COR-L47 (cell line): ENCODE data around the gene PRR15L.

Experiments used
- DNase-seq: peaks from one replicate; lab custom pipeline; 2025; lab: John Stamatoyannopoulos, UW

Gene PRR15L

DNA sequence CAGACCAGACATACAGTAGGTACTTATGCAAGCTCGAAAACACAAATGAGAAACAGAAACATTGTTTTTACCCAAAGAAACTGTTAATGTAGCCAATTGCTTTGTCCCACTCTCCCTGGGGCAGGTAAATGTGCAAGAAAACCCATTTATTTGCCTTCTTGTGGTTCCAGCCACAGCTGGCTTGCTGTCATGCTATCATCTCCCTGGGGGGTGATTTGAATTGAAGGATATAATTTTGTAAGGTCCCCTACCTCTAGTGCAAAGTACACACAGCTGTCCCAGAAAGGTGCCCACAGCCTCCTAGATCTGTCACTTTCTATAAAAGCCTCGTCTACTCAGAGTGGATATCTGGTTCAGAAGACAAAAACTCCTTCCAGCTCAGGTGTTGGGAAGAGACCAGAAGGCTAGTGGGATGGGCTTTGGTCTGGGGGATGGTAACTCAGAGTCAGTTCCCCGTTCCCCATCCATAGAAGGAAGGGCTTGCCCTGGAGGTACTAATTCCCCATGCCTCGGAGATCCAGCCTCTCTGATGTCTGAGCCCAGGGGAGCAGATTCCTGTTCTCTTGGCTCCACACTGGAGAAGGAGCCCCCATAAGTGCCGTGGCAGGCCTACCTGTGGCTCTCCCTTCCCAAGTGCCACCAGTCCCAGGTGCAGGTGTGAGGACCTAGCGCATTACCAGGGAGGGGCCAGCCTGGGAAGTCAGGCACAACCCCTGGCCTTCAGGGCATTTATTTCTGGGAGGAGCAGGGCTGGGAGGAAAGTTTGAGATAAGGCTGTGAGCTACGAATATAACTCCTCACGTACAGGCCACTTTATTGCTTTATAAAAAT, 2.4 kb upstream of the PRR15L start:
- DNase-seq, result peak; percentile 92

DNA sequence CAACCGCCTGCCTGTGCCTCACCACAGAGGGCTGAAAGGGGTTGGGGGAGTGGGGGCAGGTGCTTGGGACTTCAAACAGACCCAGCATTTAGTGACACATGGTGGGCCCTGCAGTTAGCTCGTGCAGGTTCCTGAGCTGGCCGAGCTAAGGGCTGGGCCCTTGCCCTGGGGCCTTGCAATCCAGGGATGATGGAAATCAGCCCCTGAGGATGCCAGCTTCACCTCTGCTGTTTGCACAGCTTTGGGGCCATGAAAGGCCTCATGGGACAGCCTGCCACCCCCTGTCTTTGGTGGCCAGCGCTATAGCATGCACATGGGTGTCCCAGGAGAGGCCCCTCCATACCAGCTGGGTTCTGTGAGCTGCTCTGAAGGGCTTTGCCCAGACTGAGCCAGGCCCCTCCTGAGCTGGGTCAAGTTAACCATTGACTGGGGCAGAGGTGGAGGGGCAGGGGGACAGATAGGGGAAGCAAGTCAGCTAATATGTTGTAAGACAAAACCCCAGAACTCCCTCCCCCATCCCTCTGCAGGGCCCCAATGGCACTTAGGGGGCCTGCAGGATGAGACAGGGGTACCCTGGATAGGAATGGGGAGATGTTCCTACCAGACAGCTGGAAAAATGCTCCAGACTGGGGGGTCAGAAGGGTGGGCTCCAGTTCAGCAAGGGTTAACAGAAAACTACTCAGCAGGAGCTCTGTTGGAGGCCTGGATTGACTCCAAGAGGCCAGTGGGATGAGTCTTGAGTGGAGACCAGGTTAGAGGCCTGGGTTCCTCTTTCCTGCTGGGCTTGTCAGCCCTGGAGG, 692 bp downstream of the PRR15L start:
- peak; percentile 74 for DNase-seq

DNA sequence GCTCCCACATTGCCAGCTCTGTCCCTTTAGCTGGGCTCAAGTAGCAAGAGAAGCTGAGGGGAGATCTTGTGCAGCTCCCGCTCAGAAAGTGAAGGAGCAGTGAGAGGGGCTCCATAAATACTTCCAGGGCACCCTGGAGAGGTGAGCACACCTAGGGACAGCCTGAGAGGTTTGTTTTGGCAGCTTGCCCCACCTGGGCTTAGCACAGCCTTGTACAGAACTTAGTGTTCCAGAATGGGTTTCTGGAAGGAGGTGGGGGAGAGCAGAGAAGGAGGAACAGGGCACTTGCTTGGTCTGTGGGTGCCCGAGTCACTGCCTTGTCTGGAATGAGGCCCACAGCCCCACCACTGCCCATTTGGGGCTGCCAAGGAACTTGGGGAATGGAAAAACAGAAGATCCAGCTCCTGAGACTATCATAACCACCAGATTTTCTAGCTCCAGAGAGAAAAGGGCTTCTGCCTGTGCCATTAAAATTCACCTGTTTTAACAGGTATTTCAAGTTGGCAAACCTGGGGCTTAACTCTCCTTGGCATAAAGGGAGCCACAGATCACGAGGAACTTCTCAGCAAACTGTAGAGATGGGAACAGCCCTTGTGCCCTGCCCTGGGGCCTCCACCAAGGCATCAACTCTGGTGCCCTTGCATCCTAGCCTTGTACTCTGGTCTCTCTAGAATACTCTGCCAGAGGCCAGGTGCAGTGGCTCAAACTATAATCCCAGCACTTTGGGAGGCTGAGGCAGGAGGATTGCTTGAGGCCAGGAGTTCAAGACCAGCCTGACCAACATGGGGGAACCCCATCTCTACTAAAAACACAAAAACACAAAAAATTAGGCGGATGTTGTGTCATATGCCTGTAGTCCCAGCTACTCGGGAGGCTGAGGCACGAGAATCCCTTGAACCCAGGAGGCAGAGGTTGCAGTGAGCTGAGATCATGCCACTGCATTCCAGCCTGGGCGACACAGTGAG, 1.9 kb downstream of the PRR15L start:
- DNase-seq, result peak; percentile 64

DNA sequence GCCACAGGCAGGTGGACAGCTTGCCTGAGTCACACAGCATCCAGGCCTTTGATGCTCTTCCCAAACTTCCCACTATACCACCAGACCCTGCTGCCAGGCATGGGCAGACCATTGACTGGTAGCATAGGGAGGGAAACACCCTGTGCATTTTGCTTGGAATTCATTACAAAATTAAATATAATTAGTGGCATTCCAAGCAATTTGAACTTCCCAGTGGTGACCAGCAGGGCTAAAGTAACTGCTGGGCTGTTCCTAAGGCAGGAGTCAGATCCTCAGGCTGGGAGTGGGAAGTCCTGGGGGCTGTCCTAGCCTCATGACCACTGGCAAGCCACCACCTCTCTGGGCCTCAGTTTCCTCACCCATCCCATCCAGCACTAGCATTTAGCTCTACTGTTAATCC, 3.8 kb downstream of the PRR15L start:
- DNase-seq, result no peak

DNA sequence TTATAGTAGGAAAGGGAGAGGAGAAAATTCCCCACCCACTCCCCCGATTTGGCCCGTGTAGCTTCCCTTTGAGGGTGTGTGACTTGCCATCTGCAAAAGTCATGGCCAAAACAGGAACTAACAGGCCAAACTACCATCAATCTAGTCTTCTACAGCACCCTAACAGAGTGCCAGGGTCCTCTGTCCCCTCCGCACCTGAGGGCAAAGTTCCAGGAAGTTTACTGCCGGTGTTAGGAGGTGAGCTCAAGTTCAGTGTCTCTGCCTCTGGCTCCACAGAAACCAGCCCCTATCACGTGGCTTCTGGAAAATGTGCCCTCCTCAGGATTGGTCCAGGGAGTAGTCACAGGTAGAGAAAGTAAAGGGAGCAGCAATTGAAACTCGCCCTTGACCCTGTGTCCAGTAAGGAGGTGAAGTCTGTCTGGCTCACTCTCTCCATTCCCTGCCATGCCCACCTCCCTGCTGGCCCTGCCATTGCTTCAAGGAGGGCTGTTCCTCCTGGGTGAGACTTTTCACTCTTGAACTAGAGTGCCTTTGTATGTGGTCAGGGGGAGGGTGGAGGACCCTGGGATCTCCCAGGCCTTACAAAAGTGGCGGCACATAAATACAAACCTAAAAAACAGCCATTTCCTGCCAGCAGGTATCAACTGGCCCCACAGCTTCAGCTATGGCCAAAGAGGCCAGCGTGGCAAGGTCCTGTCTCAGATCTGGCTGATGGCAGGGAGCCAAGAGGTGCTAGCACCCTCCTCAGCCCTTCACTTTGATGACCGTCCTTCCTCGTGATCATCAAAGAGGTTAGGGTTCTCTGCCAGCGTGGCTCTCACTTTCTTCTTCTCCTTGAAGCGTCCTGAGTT, 5.3 kb downstream of the PRR15L start:
- no peak for DNase-seq

DNA sequence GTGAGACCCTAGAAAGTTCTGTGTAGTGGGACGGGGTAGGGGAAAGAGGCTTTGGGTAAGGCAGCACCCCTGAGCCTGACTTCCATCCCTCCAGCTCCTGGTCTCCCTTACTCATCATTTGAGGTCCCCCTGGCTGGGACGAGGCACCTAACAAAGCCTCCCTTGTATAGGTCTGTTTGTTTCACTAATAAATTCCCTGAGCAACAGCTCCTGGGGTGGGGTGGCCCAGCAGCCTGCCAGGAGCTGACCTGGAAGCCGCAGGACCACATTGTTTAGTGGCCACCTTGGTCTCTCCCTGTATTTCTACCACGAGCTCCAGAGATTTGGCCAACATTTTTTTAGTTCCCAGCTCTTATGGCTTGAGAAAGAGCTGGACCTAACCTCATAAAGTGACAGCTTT, 7.2 kb downstream of the PRR15L start:
- DNase-seq, result no peak

DNA sequence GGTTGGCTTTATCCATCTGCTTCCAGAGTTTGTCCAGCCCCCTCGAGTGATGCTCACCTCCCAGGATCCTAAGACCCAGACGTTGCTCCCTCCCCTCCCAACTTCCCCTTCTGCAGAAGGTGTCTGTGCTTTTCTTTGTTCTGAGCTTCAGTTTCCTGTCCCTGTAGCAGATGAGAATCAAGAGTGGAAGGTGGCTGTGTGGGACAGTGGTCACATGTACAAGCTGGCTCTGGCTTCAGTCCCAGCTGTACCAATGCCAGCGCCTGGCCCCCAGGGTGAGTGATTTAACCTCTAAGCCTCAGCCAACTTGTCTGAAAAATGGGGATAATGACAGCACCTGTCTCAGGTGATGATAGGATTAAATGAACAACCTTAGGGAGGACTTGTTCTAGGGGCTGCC, 7.7 kb downstream of the PRR15L start:
- DNase-seq, result peak; percentile 5

DNA sequence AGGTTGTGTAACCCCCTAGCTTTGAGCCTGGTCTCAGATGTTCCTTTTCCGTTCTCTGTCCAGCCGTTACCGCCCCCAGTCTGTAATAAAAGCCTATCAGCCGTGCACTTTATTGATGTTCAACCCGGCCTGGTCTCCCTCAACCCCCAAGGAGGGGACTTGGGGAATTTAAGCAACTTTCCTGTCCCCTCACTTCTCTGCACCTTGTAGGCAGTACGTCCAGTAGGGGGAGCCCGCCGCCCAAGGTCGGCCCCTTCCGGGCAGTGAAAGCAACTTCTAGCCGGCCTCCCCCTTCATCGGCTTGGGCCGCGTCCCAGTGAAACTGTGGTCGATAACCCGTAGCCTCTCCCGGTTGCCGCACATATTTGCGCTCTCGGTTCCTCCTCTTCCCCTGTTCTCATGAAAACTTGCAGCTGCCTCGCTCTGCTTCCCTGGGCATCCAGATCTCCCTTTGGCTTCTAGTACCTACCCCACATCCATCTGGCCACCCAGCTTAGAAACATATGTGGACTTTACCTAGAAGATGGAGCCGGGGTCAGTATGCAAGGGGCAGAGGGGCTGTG, 8.4 kb downstream of the PRR15L start:
- DNase-seq, result peak; percentile 82

DNA sequence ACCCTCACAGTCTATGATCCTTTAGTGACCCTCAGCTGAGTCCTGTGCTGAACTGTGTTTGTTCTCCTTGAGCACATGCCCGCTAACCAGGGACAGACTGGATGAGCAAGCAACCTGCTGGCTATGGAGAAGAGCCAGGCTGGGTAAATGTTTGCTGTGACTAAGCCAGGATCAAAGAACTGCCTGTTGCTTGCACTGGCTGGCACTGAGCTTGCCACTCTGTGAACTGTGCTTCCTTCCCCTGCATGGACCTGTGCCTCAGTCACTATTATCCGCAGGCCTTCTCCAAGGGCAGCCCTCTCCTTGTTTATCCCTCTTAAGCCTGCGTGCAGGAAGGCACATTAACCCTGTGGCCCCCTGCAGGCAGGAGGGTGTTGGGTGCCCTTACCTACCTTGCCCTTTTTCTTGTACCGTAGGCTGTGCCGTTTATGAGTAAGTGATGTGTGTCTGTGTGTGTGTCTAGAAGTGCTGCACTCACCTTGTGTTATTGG, 8.9 kb downstream of the PRR15L start:
- DNase-seq, result no peak

DNA sequence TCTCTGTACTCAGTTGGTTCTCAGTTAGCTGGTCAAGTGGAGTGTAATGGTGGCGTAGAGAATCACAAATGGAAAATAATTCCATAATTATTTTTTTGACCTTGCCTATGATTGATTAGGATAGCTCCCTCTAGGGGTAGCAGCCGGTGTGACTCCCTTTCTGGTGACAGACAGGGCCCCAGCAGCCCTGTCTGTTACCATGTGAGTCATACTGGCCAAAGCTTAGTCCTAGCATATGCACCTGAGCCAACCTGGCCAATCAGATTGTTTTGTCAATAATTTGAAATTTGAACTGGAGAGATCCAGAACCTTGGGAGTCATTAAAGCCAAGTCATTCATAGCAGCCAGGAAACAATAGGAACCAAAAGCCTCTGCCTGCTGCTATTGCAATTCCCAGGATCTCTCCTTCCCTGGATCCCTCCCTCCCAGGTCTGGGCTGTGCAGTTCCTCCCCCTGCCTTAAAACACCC, 10.7 kb downstream of the PRR15L start:
- DNase-seq, result peak; percentile 87

DNA sequence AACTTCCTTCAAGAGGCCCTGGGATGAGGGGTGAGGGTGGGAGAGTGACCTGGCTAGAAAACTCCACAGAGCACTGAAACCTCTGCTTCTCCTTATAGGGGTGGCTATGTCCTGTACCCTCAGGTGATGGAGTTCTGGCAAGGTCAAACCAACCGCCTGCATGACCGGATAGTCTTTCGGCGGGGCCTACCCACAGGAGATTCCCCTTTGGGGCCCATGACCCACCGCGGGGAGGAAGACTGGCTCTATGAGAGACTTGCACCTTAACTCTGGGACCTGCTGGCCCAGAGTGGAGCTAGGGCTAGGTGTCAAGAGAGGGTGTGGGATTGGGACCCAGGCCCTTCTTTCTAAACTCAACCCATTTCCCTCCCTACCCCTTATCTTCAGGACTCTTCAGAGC, 11.2 kb downstream of the PRR15L start:
- no peak for DNase-seq

DNA sequence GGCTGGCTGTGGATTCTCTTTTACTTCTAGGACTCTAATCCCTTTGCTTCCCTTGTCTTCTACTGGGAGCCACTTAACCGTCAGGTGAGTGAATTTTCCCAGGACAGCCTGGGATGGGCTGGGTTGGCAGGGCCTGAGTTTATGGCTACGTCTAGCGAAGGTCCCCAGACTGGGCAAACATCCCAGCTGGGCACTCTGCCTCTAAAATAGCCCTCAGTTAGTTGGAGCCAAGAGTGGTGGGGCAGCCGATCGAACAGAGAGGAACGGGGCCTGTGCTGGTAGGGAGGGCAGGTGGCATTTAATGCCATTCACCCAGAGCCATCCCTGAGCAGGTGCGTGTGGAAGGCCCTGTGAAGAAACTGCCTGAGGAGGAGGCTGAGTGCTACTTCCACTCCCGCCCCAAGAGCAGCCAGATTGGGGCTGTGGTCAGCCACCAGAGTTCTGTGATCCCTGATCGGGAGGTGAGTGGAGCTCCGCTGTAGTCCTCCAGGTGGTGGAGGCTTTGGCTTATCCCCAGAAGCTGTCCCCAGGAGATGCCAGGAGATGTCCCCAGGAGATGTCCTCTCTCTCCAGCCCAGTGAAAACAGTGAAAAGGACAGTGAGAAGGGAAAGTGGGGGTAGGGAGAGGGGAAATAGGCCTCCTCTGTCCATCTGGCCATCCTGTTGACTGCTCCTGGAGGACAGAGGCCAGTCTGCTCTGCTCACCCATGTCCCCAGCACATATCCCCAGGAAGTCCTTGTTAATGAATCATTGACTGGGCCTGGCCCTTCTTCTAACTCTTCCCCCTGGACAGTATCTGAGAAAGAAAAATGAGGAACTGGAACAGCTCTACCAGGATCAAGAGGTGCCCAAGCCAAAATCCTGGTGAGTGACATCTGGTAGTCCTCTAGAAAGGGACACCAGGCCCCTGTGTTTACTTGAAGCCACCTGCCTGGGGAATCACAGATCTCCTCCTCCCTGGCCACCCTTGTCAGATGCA, 11.9 kb downstream of the PRR15L start:
- DNase-seq, result no peak

DNA sequence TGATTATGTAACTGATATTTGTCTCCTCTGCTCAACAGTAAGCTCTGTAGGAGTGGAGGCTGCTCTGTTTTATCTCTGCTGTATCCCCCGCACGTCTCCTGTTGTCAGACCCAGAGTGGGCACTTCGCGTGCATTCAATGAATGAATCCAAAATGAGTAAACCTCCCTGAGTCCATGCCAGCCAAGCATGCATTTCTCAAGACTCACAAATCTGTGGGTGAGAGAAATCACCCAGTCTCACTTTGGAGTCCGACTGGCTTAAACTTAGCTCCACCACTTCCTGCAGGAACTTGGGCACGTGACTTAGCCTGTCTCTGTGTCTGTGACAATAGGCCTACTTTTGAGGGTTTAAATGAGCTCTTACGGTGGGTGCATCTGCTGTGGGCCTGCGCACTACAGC, 12.6 kb downstream of the PRR15L start:
- no peak for DNase-seq

DNA sequence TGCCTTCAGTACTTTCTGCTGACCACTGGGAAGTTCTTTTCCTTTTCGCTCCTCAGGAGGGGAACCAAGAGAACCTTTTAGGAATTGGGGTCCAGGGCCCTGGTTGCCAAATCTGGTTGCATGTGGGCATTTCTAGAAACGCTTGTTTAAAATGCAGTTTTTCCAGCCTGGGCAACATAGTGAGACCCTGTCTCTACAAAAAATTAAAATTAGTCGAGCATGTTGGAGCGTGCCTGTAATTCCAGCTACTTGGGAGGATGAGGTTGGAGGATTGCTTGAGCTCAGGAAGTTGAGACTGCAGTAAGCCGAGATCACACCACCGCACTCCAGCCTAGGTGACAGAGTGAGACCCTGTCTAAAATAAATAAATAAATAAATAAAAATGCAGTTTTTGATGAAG, 15.1 kb downstream of the PRR15L start:
- no peak for DNase-seq

DNA sequence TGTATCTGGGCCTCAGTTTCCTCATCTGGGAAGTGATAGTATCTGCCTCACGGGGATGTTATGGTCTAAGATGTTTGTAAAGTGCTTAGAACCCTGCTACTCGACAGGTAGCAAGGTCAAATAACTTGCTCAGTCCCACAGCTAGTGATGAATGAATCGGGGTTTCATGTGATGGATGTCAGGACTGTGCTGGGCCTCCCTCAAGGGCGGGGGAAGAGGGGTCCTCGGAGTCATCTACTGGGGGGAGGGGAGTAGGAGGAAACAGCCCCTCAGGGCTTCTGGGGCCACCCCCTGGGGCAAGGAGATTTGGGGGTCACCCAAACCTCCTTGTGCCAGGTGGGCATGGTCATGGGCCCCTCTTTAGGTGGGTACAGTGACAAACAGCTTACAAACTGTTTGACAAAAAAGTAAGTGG, 15.6 kb downstream of the PRR15L start:
- no peak for DNase-seq

DNA sequence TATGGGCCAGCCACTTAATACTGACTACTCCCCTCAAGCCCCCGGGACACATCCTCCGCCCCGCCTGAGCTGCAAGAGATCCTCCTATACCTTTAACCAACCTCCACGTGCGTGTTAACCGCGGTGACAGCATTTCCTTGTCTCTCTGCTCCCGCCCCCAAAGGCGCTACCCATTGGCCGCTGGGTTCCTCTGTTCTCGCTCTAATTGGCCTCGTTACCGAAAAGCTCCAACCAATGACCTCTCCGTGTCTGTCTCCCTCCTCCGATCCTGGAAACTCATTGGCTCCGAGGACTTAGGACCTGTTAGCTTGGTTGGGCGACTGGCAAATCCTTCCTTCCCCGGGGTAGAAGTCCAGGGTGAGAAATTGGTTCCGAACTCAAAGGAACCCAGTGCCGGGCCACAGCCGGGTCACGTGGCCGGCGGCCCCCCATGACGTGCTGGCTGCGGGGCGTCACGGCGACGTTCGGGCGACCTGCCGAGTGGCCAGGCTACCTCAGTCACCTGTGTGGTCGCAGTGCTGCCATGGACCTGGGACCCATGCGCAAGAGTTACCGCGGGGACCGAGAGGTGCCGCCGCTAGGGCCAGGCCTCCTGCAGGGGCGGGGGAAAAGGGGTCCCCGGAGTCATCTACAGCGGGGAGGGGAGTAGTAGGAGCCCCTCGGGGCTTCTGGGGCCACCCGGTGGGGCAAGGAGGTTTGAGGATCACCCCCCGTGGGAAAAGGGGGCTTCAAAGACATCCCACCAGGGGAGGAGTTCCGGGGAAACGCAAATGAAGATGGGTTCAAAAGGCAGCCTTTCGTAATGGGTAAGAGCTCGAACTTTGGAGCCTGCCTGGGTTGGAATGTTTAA, 16.2 kb downstream of the PRR15L start, which contains the start of gene PNPO:
TSS of gene PNPO (plus strand) at position 326 of the 850 bp plus-strand sequence. CDS start at position 431, 105 bp downstream.
- DNase-seq, result peak; percentile 98

DNA sequence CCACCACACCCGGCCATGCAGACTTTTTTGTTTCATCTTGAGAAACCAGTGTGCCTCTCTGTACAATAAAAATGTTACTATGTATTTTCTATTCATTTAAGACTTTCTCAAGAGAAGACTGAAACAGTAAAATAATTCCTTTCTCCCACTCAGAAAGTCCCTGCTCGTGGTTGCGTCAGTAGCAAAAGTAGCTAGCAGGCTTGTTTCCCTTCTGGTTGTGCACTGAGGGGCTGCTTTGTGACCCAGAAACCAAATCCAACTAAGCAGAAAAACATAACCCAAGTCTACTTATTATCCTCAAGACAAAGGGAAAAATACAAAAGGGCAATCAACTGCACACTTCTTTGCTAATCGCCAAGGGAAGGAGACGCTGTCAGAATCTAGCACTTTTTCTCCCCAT, 19.7 kb downstream of the PRR15L start:
- no peak for DNase-seq

DNA sequence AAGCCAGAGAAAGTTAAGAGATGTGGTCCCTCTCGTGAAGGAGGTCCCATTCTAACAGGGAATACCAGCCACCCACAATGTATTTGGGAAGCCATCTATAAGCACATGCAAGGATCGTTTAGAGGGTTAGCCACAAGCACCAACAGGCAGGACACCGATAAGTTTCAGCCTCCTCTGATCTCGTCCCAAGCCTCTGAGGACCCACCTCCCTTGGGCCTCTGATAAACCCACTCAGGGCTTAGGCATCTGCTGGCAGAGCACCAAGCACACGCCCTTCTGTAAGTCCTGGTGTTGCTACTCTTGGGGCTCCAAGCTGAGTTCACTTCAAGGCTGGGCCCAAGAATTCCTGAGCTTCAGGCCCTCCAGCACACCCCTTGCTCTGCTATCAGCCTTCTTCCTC, 21.7 kb downstream of the PRR15L start:
- no peak for DNase-seq
